Endodermal cell (in vitro differentiated cells): Measurements from ENCODE around the gene APEX1. TPM values are rescaled to one million over a fixed set of nuclear protein-coding genes. Genes with fewer than 3 reads are reported as not detected.

Experiments used
- DNase-seq: peaks from one replicate; pipeline ENCODE4 v3.0.0-alpha.2; 2017
- H3K27ac ChIP-seq: 2 replicates; pipeline ENCODE4 v1.5.1; 2013; ENCODE audit warnings: mild to moderate bottlenecking, low read depth, low read length, moderate library complexity
- H3K27me3 ChIP-seq: 2 replicates; pipeline ENCODE4 v1.6.1; 2013; ENCODE audit warnings: mild to moderate bottlenecking, low read length, moderate library complexity; ENCODE audit not compliant: insufficient read depth, control insufficient read depth, poor library complexity, severe bottlenecking
- H3K36me3 ChIP-seq: 2 replicates; pipeline ENCODE4 v1.7.0; 2013; ENCODE audit warnings: mild to moderate bottlenecking, low read length, moderate library complexity; ENCODE audit not compliant: control insufficient read depth, insufficient read depth
- H3K4me1 ChIP-seq: one replicate; pipeline ENCODE4 v1.7.0; 2013; ENCODE audit warnings: low read length; ENCODE audit not compliant: control insufficient read depth, insufficient read depth
- H3K4me3 ChIP-seq: 2 replicates; pipeline ENCODE4 v1.5.1; 2013; ENCODE audit warnings: mild to moderate bottlenecking, low read length, moderate library complexity
- H3K9ac ChIP-seq: 2 replicates; pipeline ENCODE4 v1.6.1; 2013; ENCODE audit warnings: mild to moderate bottlenecking, low read length, moderate library complexity; ENCODE audit not compliant: poor library complexity, severe bottlenecking; ENCODE audit errors: extremely low read depth
- H3K9me3 ChIP-seq: 2 replicates; pipeline ENCODE4 v1.6.1; 2013; ENCODE audit warnings: mild to moderate bottlenecking, low read length, moderate library complexity; ENCODE audit not compliant: control insufficient read depth
- H3K27ac Mint-ChIP-seq: 2 replicates; pipeline ENCODE4 v1.8.0; 2020; ENCODE audit warnings: mixed read lengths
- H3K27me3 Mint-ChIP-seq: 2 replicates; pipeline ENCODE4 v1.8.0; 2021; ENCODE audit warnings: mild to moderate bottlenecking, mixed read lengths; ENCODE audit not compliant: insufficient read depth
- H3K36me3 Mint-ChIP-seq: 2 replicates; pipeline ENCODE4 v1.8.0; 2020; ENCODE audit warnings: low read depth, mixed read lengths
- H3K4me1 Mint-ChIP-seq: 2 replicates; pipeline ENCODE4 v1.8.0; 2020; ENCODE audit warnings: mixed read lengths
- H3K4me3 Mint-ChIP-seq: 2 replicates; pipeline ENCODE4 v1.8.0; 2020; ENCODE audit warnings: mild to moderate bottlenecking, moderate library complexity, mixed read lengths
- H3K9me3 Mint-ChIP-seq: 2 replicates; pipeline ENCODE4 v1.8.0; 2020; ENCODE audit warnings: mild to moderate bottlenecking, mixed read lengths
- CTCF ChIP-seq: fragments of 200-600 bp; sonication (generic); conservative IDR thresholded peaks from 2 replicates; pipeline ENCODE4 v1.5.0; 2021; ENCODE audit warnings: antibody characterized with exemption, mild to moderate bottlenecking
- WGBS, 2 experiments: methylation state at CpG; one replicate each; pipeline versions ENCODE4 v1.1.5 to v1.1.7; 2013; ENCODE audit warnings: missing lambda C conversion rate in 2 of 2, mixed read lengths in 1 of 2; ENCODE audit not compliant: insufficient coverage in 1 of 2, insufficient read length in 1 of 2; 5-methylcytosine and 5-hydroxymethylcytosine counted together
- total RNA-seq, 2 donors: library from RNA; stranded (reverse); fragmentation: NEBNext Ultra II Directional in 1 of 2; extraction: Animal tissue kit (Norgen Biotek cat#: 25700) in 1 of 2; gene quantifications; 2 replicates in 1 of 2; 3 replicates in 1 of 2; pipeline ENCODE4 v1.2.1, GENCODE V29; 2021

Gene APEX1
- total RNA-seq, 2 donors from 2014 or later: 228 to 249 TPM

GRCh38 chr14:20472536-20473169 is 17.6 kb downstream of the APEX1 start:
- no peaks in the 10 kb centered on the region for H3K9me3 Mint-ChIP-seq
- peaks cover 17% of the 10 kb centered on the region for H3K4me1 Mint-ChIP-seq
- DNase-seq: no peak

GRCh38 chr14:20476776-20477175 is 21.8 kb downstream of the APEX1 start:
- Mint-ChIP-seq H3K27me3 (no peaks in the 10 kb centered on the region), H3K9me3 (no peaks in the 10 kb centered on the region), H3K4me1 (peaks cover 4% of the 10 kb centered on the region), H3K4me3 (no peak overlapping the region), H3K27ac (no peak overlapping the region), H3K36me3 (peaks cover 55% of the 10 kb centered on the region)
- Histone ChIP-seq H3K4me3 (no peak overlapping the region), H3K9ac (no peak overlapping the region), H3K27ac (no peak overlapping the region), H3K4me1 (peaks cover 2% of the 10 kb centered on the region), H3K27me3 (no peaks in the 10 kb centered on the region), H3K36me3 (peaks cover 62% of the 10 kb centered on the region), H3K9me3 (no peaks in the 10 kb centered on the region)
- no peak for DNase-seq
- 95 to 100% methylated on average over 2 to 5 of the region's 5 CpGs for WGBS, 2 experiments
- TF ChIP-seq CTCF: no peak

More at GRCh38 chr14:20472536-20473169, 17.6 kb downstream of the APEX1 start:
- TF ChIP-seq CTCF: no peak
- no peaks in the 10 kb centered on the region for H3K27me3 ChIP-seq
- no peak overlapping the region for H3K27ac ChIP-seq
- H3K9ac ChIP-seq: no peak overlapping the region
- H3K4me3 Mint-ChIP-seq: no peak overlapping the region
- peaks cover 2% of the 10 kb centered on the region for H3K4me1 ChIP-seq
- H3K36me3 Mint-ChIP-seq: peaks cover 53% of the 10 kb centered on the region
- H3K27ac Mint-ChIP-seq: no peak overlapping the region
- no peak overlapping the region for H3K4me3 ChIP-seq
- 100% methylated on average over 1 to 2 of the region's 2 CpGs for WGBS, 2 experiments
- H3K27me3 Mint-ChIP-seq: no peaks in the 10 kb centered on the region
- H3K9me3 ChIP-seq: no peaks in the 10 kb centered on the region
- peaks cover 54% of the 10 kb centered on the region for H3K36me3 ChIP-seq

GRCh38 chr14:20477211-20477876 is 22.3 kb downstream of the APEX1 start:
- Histone ChIP-seq H3K27me3 (no peaks in the 10 kb centered on the region), H3K27ac (peak overlapping the region; percentile 13), H3K4me3 (no peak overlapping the region), H3K9ac (no peak overlapping the region), H3K4me1 (peaks cover 2% of the 10 kb centered on the region), H3K9me3 (no peaks in the 10 kb centered on the region), H3K36me3 (peaks cover 59% of the 10 kb centered on the region)
- peaks cover 50% of the 10 kb centered on the region for H3K36me3 Mint-ChIP-seq
- 71% methylated on average over 1 of the region's 1 CpG; no CpG with 5 or more reads in 1 of the 2 experiments for WGBS, 2 experiments
- no peak for TF ChIP-seq CTCF
- peaks cover 4% of the 10 kb centered on the region for H3K4me1 Mint-ChIP-seq
- H3K27me3 Mint-ChIP-seq: no peaks in the 10 kb centered on the region
- H3K4me3 Mint-ChIP-seq: no peak overlapping the region
- H3K9me3 Mint-ChIP-seq: no peaks in the 10 kb centered on the region
- no peak for DNase-seq
- no peak overlapping the region for H3K27ac Mint-ChIP-seq
